Small intestine (tissue), 7 donors: ENCODE measurements around the gene SV2C. TPM values are rescaled to one million over a fixed set of nuclear protein-coding genes. Genes with fewer than 3 reads are reported as not detected.
"Not testable (repeated sequence)": the region's sequence is repeated elsewhere in the genome, so short reads cannot be mapped to it uniquely, and the experiment has no call there.

Source experiments
- DNase-seq, 2 donors: peaks; one replicate each; pipeline versions ENCODE4 v3.0.0 to v3.0.0-alpha.2; 2013
- FAIRE-seq: peaks from 2 replicates; lab custom pipeline; 2012; peaks lifted over from hg19 to GRCh38; lab: Jason Lieb, UNC
- H3K27ac ChIP-seq, 3 donors: one replicate each; pipeline ENCODE4 v1.5.1; 2013; ENCODE audit warnings: low read length in 2 of 3, mild to moderate bottlenecking in 2 of 3, control low read depth in 1 of 3, inconsistent platforms in 1 of 3, low read depth in 1 of 3, moderate library complexity in 1 of 3
- H3K27me3 ChIP-seq, 3 donors: one replicate each; pipeline ENCODE4 v1.6.1; 2013; ENCODE audit warnings: low read length in 3 of 3, inconsistent platforms in 1 of 3; ENCODE audit not compliant: control insufficient read depth in 3 of 3, insufficient read depth in 3 of 3
- H3K36me3 ChIP-seq, 3 donors: one replicate each; pipeline ENCODE4 v1.6.1; 2013; ENCODE audit warnings: low read length in 3 of 3, inconsistent platforms in 1 of 3, low read depth in 1 of 3, mild to moderate bottlenecking in 1 of 3, moderate library complexity in 1 of 3; ENCODE audit not compliant: control insufficient read depth in 3 of 3, insufficient read depth in 2 of 3
- H3K4me1 ChIP-seq, 3 donors: one replicate each; pipeline ENCODE4 v1.6.1; 2013; ENCODE audit warnings: low read length in 2 of 3, inconsistent platforms in 1 of 3, low read depth in 1 of 3, mild to moderate bottlenecking in 1 of 3, moderate library complexity in 1 of 3; ENCODE audit not compliant: control insufficient read depth in 3 of 3, insufficient read depth in 2 of 3
- H3K4me3 ChIP-seq, 3 donors: one replicate each; pipeline ENCODE4 v1.5.1; 2013; ENCODE audit warnings: low read length in 3 of 3, control low read depth in 1 of 3, inconsistent platforms in 1 of 3, low read depth in 1 of 3, mild to moderate bottlenecking in 1 of 3, moderate library complexity in 1 of 3
- H3K9me3 ChIP-seq, 2 donors: one replicate each; pipeline ENCODE4 v1.6.1; 2013; ENCODE audit warnings: low read depth in 1 of 2, low read length in 1 of 2; ENCODE audit not compliant: control insufficient read depth in 2 of 2, insufficient read depth in 1 of 2
- WGBS, 3 donors: extraction: QIAGEN DNeasy Blood & Tissue Kit; methylation state at CpG; one replicate each; pipeline ENCODE4 v1.1.7; 2013; 5-methylcytosine and 5-hydroxymethylcytosine counted together
- polyA plus RNA-seq, 4 donors: library from polyadenylated mRNA; stranded (reverse) in 3 of 4; unstranded in 1 of 4; fragments of 200-250 nt in 3 of 4; fragments of 120-200 nt in 1 of 4; gene quantifications; one replicate each; pipeline versions ENCODE4 v1.2.1 to v1.2.3, GENCODE V29; 2013
- donor health status: healthy with polysubstance abuse.
- donor health status: control.
- donor health status: control.
- donor health status: Bipolar disorder and iron deficiency.
- donor health status: healthy.

SV2C gene
- polyA plus RNA-seq, 4 donors, result 0.03 to 1.6 TPM; not detected in 2

DNA sequence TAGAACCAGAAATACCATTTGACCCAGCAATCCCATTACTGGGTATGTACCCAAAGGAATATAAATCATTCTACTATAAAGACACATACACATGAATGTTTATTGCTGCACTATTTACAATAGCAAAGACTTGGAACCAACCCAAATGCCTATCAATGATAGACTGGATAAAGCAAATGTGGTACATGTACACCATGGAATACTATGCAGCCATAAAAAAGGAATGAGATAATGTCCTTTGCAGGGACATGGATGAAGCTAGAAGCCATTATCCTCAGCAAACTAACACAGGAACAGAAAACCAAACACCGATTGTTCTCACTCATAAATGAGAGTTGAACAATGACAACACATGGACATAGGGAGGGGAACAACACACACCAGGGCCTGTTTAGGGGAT, 240.3 kb downstream of the SV2C start:
- WGBS, 3 donors, result 55 to 97% (median 96%) methylated on average over 1 of the region's 1 CpG
- H3K27me3 ChIP-seq, DNase-seq, H3K27ac ChIP-seq, FAIRE-seq, H3K36me3 ChIP-seq, H3K4me1 ChIP-seq, H3K9me3 ChIP-seq, H3K4me3 ChIP-seq: not testable (repeated sequence)

DNA sequence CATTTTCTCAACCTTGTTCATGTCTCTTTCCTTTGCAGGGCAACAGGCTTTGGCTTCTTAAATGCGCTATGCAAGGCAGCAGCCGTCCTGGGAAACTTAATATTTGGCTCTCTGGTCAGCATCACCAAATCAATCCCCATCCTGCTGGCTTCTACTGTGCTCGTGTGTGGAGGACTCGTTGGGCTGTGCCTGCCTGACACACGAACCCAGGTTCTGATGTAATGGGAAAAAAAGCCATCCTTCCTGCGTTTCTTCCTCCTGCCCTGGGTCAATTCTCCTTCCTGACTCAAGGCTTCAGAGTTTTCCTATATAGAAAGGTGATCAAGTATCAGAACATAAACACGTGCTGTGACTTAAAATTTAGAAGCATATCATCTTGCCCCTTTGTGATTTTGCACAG, 242.1 kb downstream of the SV2C start:
- Histone ChIP-seq H3K27me3 (no peaks in the 10 kb centered on the region), H3K4me3 (no peak overlapping the region), H3K4me1 (peaks cover 0 to 8% (median 5%) of the 10 kb centered on the region in 3 donors), H3K27ac (peak overlapping the region in 1 of 3 donors; percentile 41), H3K9me3 (no peaks in the 10 kb centered on the region), H3K36me3 (no peaks in the 10 kb centered on the region)
- WGBS, 3 donors, result 53 to 71% (median 70%) methylated on average over 7 of the region's 7 CpGs
- no peak for DNase-seq
- FAIRE-seq, result no peak

DNA sequence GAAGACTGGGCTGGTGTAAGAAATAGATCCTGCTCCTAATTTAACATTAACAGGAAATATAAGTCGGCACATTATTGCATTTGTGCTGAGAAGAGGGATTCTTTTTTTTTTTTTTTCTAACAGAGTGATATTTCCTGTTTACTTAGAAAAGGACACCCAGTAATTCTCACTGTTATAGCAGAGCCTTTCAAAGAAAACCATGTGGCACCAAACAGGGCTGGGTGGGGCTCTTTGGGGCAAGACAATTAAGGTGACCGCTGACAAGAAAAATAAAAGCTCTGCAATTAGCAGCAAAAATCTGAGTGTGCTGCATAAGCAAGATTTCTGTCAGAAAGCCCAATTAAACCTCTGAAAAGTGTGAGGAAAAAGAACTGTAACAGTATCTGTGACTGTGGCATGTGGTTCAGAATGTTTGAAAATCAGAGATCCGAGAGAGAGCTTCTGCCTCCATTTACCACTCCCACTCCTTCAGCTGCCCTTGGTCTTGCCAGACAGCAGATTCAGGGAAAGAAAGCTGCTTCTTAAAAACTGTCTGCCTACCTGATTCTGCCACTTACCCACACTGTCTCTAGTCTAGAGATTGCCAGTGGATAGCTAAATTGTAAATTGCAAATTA, 242.8 kb downstream of the SV2C start:
- peaks cover 0 to 8% (median 5%) of the 10 kb centered on the region in 3 donors for H3K4me1 ChIP-seq
- no peaks in the 10 kb centered on the region for H3K36me3 ChIP-seq
- H3K27me3 ChIP-seq, result no peaks in the 10 kb centered on the region
- FAIRE-seq (no peak), DNase-seq (peak in 1 of 2 donors; percentile 58)
- H3K9me3 ChIP-seq, result no peaks in the 10 kb centered on the region
- peak overlapping the region in 1 of 3 donors; percentile 77 for H3K27ac ChIP-seq
- WGBS, 3 donors, result 28 to 46% (median 43%) methylated on average over 3 of the region's 3 CpGs
- H3K4me3 ChIP-seq, result no peak overlapping the region

DNA sequence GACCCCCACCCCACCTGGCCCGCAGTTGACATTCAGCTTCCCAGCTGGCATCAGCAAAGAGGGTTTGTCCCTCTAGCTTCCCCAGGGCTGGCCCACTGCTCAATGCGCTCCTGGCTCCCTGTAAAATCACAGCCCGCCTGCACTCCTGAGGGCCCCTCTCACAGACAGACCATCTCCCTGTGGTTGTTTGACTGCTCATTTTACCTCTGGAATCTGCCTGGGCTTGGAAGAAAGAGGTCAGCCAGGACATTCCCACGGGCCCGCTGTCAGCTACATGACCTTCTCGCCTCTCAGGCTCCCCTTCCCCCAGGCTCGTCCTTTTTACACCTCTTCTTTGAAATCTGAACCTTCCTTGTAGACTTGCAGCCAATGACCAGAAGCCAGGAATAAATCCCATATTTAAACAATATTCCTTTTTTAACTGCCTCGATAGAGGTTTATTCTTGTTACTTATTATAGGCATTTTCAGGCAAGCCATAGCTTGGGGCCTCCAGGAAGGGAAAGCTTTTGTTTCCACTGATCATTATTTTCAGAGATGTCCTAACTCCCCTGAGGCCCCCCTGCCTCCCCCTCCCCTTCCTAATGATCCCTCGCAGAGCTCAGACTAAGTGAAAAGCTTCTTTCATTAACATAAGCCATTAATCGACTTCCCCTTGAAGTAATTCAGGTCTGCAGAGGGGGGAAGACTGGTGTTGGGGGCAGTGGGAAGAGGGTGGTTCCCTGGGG, 243.6 kb downstream of the SV2C start:
- Histone ChIP-seq H3K4me3 (no peak overlapping the region), H3K9me3 (no peaks in the 10 kb centered on the region), H3K36me3 (no peaks in the 10 kb centered on the region), H3K4me1 (peaks cover 2 to 8% (median 6%) of the 10 kb centered on the region in 3 donors), H3K27me3 (no peaks in the 10 kb centered on the region), H3K27ac (peak overlapping the region in 1 of 3 donors; percentile 77)
- FAIRE-seq (no peak), DNase-seq (no peak)
- 64 to 83% (median 79%) methylated on average over 10 of the region's 10 CpGs for WGBS, 3 donors

DNA sequence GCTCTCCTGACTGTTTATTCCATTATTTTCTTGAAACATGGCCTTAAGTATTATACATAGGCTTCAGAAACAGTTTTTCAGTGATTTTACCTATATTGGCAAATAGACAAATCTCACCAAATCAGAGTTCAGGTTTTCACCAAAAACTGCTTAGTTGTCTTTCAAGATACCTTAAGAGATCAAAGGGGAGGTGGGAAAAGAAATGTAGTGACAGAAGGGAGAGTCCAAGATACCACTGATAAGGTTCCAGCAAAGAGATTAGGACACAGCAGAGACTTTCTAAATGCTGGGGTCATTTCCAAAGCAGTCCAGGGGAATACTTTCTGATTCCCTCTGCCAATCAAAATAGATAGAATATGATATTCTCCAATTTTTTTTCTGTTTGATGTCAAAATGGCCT, 246.2 kb downstream of the SV2C start:
- Histone ChIP-seq H3K4me1 (peaks cover 2 to 10% (median 8%) of the 10 kb centered on the region in 3 donors), H3K4me3 (no peak overlapping the region), H3K9me3 (no peaks in the 10 kb centered on the region), H3K27me3 (no peaks in the 10 kb centered on the region), H3K27ac (no peak overlapping the region), H3K36me3 (no peaks in the 10 kb centered on the region)
- no peak for FAIRE-seq
- DNase-seq, result no peak

DNA sequence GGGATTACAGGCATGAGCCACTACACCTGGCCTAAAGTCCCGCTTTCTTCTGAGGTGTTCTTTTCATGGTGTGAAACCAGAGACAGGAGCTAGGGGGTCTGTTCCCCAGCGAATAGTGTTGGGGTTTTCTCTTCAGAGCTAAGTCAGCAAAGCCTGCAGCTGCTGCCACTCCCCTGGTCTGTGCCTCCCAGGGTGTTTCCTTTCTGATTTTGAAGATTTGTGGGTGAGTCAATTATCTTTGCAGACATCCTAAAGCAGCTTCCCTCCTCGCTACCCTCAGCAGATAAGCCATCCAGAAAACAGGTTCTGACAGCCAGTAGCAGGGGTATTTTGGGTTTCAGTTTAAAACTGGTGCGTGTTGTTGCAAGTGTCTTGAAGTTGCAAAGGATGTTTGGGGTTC, 247.9 kb downstream of the SV2C start:
- 59 to 74% (median 66%) methylated on average over 4 of the region's 4 CpGs for WGBS, 3 donors
- no peaks in the 10 kb centered on the region for H3K9me3 ChIP-seq
- no peak for FAIRE-seq
- no peaks in the 10 kb centered on the region for H3K27me3 ChIP-seq
- H3K36me3 ChIP-seq, result no peaks in the 10 kb centered on the region
- DNase-seq, result peak in 1 of 2 donors; percentile 6
- peaks cover 2 to 10% (median 6%) of the 10 kb centered on the region in 3 donors for H3K4me1 ChIP-seq
- no peak overlapping the region for H3K27ac ChIP-seq
- no peak overlapping the region for H3K4me3 ChIP-seq

DNA sequence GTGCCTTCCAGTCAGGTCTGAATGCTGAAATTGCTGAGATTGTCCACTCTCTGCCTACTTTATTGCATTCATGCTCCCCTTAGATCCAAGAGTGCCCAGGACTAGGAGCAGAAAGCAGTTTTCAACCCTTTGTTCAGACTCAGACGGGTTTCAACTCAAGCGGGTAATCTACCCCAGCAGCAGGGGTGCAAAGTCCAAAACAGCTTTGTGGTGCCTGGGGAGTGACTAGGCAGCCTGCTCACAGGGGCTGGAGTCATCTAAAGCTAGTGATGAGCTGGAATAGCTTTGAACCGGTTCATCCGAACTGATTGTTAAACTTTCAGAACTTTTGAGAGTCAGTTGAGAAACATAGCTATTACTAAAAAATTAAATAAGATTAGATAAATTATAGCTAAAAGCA, 248.9 kb downstream of the SV2C start:
- Histone ChIP-seq H3K9me3 (peaks cover 0 to 2% of the 10 kb centered on the region in 2 donors), H3K4me1 (peaks cover 0 to 5% (median 2%) of the 10 kb centered on the region in 3 donors), H3K27me3 (no peaks in the 10 kb centered on the region), H3K36me3 (no peaks in the 10 kb centered on the region), H3K4me3 (no peak overlapping the region), H3K27ac (no peak overlapping the region)
- DNase-seq (peak; percentile 66 to 82), FAIRE-seq (no peak)
- 19 to 60% (median 40%) methylated on average over 4 of the region's 4 CpGs for WGBS, 3 donors

DNA sequence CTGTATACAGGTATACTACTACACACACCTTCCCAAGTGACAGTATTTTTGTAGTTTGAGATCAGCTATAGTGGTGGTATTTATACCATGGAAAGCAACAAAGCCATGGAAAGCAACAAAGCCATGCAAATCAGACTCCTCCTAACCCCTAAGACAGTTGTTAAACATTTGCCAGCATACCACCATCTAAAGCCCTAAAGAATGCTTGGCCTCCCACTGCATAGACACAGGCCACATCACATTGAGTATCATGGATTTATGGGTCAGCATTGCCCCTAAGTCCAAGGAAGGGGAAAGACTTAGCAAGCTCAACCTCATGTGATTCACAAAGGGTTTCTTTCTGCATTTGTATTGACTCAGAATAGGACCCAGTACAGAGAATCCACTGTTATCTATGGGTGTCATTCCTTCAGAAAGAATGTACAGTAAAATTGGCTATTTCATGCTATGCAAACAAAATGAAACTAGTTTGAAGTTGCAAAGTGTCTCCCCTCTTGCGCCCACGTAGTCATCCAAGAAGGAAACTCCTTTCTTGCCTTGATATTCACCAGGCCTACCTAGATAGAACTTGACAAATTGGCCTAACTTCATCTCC, 249.5 kb downstream of the SV2C start:
- Histone ChIP-seq H3K27ac (no peak overlapping the region), H3K9me3 (peaks cover 0 to 2% of the 10 kb centered on the region in 2 donors), H3K4me3 (no peak overlapping the region), H3K27me3 (no peaks in the 10 kb centered on the region), H3K36me3 (no peaks in the 10 kb centered on the region), H3K4me1 (peaks cover 0 to 5% (median 4%) of the 10 kb centered on the region in 3 donors)
- no peak for DNase-seq
- WGBS, 3 donors, result 88 to 94% (median 92%) methylated on average over 2 of the region's 2 CpGs
- no peak for FAIRE-seq
